Measurements from ENCODE around the gene MBOAT1.
"Not testable (repeated sequence)": the region's sequence is repeated elsewhere in the genome, so short reads cannot be mapped to it uniquely, and the experiment has no call there.

GRCh38 chr6:20244807-20245681 is 32.8 kb upstream of the MBOAT1 start:
- not testable (repeated sequence) for TF ChIP-seq POLR2AphosphoS5 (IDR thresholded peaks at IDR 0.05); EZH2 (IDR thresholded peaks at IDR 0.05; ENCODE audit: borderline replicate concordance, insufficient read depth, low read length, poor library complexity, severe bottlenecking); EP300 (conservative IDR thresholded peaks at IDR 0.05; ENCODE audit: poor library complexity, severe bottlenecking); TAF1 (IDR thresholded peaks at IDR 0.05; ENCODE audit: low read depth); REST (IDR thresholded peaks at IDR 0.05; ENCODE audit: borderline replicate concordance)
- TF ChIP-seq, protein P1, sequence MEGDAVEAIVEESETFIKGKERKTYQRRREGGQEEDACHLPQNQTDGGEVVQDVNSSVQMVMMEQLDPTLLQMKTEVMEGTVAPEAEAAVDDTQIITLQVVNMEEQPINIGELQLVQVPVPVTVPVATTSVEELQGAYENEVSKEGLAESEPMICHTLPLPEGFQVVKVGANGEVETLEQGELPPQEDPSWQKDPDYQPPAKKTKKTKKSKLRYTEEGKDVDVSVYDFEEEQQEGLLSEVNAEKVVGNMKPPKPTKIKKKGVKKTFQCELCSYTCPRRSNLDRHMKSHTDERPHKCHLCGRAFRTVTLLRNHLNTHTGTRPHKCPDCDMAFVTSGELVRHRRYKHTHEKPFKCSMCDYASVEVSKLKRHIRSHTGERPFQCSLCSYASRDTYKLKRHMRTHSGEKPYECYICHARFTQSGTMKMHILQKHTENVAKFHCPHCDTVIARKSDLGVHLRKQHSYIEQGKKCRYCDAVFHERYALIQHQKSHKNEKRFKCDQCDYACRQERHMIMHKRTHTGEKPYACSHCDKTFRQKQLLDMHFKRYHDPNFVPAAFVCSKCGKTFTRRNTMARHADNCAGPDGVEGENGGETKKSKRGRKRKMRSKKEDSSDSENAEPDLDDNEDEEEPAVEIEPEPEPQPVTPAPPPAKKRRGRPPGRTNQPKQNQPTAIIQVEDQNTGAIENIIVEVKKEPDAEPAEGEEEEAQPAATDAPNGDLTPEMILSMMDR (IDR thresholded peaks at IDR 0.05; ENCODE audit: poor library complexity, severe bottlenecking): not testable (repeated sequence)
